Tibial nerve (tissue), 4 donors: Measurements from ENCODE around the gene RFNG. TPM values are rescaled to one million over a fixed set of nuclear protein-coding genes. Genes with fewer than 3 reads are reported as not detected.

Source experiments
- DNase-seq, 2 donors: peaks; one replicate each; pipeline ENCODE4 v3.0.0-alpha.2; 2019; ENCODE audit warnings: low spot score in 2 of 2
- H3K27ac ChIP-seq, 4 donors: fragments of 200-600 bp; sonication (generic) in 3 of 4; one replicate each; pipeline ENCODE4 v1.5.1; 2017 to 2019; ENCODE audit warnings: mild to moderate bottlenecking in 1 of 4
- H3K27me3 ChIP-seq, 2 donors: fragments of 200-600 bp; sonication (generic) in 1 of 2; one replicate each; pipeline versions ENCODE4 v1.5.1 to v1.6.0; 2017 to 2019
- H3K36me3 ChIP-seq, 3 donors: fragments of 200-600 bp; sonication (generic); one replicate each; pipeline ENCODE4 v1.5.1; 2018 to 2019
- H3K4me1 ChIP-seq, 4 donors: fragments of 200-600 bp; sonication (generic) in 3 of 4; one replicate each; pipeline ENCODE4 v1.5.1; 2017 to 2019
- H3K4me3 ChIP-seq, 4 donors: fragments of 200-600 bp; sonication (generic) in 3 of 4; one replicate each; pipeline ENCODE4 v1.5.1; 2017 to 2019; ENCODE audit warnings: mild to moderate bottlenecking in 1 of 4, moderate library complexity in 1 of 4
- H3K9me3 ChIP-seq, 4 donors: fragments of 200-600 bp; sonication (generic) in 3 of 4; one replicate each; pipeline ENCODE4 v1.5.1; 2017 to 2019
- EP300 ChIP-seq, 2 donors: sonication (generic); formaldehyde crosslinking; IDR thresholded peaks; one replicate each; pipeline ENCODE4 v1.6.1; 2017; ENCODE audit warnings: antibody characterized with exemption in 2 of 2, mild to moderate bottlenecking in 1 of 2
- POLR2A ChIP-seq, 2 donors: fragments of 450-650 bp; IDR thresholded peaks; one replicate each; pipeline ENCODE4 v1.6.1; 2017; ENCODE audit warnings: antibody characterized with exemption in 2 of 2, mild to moderate bottlenecking in 2 of 2, moderate library complexity in 2 of 2
- WGBS, 2 donors: methylation state at CpG; one replicate each; pipeline ENCODE4 v1.1.5; 2018; 5-methylcytosine and 5-hydroxymethylcytosine counted together
- total RNA-seq, 4 donors: library from RNA; depleted of rRNA; stranded (reverse); fragments of >200 nt; gene quantifications; one replicate each; pipeline ENCODE4 v1.1.0, GENCODE V29; 2016
- TF ChIP-seq, protein P1 (sequence below), 5 experiments: fragments of 200-600 bp in 3 of 5; fragments of 450-650 bp in 2 of 5; sonication (generic) in 3 of 5; IDR thresholded peaks; one replicate each; pipeline ENCODE4 v1.5.1; 2016 to 2019; ENCODE audit warnings: antibody characterized with exemption in 5 of 5, mild to moderate bottlenecking in 3 of 5, moderate library complexity in 2 of 5

RFNG gene, protein sequence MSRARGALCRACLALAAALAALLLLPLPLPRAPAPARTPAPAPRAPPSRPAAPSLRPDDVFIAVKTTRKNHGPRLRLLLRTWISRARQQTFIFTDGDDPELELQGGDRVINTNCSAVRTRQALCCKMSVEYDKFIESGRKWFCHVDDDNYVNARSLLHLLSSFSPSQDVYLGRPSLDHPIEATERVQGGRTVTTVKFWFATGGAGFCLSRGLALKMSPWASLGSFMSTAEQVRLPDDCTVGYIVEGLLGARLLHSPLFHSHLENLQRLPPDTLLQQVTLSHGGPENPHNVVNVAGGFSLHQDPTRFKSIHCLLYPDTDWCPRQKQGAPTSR
- 10 to 100 TPM; 43.5 to 70.2 (median 64.4) TPM for total RNA-seq

DNA sequence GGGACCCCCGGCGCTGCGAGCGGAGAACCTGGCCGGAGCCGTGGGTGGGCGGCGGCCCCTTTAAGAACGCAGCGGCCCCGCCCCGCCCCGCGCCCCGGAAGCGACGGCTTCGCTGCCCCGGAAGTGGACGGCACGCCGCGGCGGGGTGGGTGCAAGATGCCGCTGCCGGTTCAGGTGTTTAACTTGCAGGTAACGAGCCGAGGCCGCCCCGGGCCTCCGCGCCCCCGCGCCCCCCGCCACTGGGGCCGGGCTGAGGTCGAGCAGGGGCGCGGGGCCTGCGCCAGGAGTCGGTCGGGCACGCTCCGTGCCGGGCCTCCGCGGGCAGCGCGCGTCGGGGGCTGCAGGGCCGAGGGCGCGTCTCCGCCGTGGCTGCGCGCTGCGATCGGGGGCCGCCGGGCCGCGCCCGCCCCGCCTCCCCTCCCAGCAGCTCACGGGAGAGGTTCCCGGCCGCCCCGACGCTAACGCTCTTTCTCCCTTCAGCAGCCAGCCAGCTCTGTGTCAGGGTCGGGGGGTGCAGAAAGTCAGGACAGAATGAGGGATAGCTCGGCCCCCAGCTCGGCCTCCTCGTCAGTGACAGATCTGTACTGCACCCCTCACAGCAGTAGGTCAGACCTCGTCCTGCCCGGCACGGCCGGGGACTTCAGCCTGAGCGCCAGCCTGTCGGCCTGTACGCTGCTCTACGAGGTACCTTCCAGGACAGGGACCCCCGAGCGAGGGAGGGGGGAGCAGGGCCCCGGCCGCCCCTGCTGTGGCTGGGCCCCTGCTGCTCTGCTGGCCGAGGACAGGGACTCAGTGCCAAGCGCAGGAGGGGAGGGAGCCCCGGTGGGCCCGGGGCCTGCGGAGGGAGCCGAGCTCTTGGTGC, at the start of gene RFNG, which contains the start of gene GPS1:
Gene RFNG, minus strand, starts transcription at position 36 of the 862 bp plus-strand sequence. CDS start 45 bp downstream, outside the sequence.
Gene GPS1, plus strand, starts transcription at position 123 of the 862 bp plus-strand sequence. Its CDS starts 34 bp downstream, at position 157.
- H3K4me1 ChIP-seq, result peaks cover 3 to 62% (median 19%) of the 10 kb centered on the region in 4 donors
- no peaks in the 10 kb centered on the region for H3K27me3 ChIP-seq
- peak; percentile 64 to 66 for DNase-seq
- H3K4me3 ChIP-seq, result peak within 1 kb of the TSS; percentile 69 to 95 (median 78)
- H3K27ac ChIP-seq, result peak within 1 kb of the TSS; percentile 65 to 90 (median 72)
- TF ChIP-seq POLR2A (IDR thresholded peaks at IDR 0.05) (peak; percentile 9 to 47), EP300 (IDR thresholded peaks at IDR 0.05) (peak in 1 of 2 donors; percentile 48)
- TF ChIP-seq, protein P1, sequence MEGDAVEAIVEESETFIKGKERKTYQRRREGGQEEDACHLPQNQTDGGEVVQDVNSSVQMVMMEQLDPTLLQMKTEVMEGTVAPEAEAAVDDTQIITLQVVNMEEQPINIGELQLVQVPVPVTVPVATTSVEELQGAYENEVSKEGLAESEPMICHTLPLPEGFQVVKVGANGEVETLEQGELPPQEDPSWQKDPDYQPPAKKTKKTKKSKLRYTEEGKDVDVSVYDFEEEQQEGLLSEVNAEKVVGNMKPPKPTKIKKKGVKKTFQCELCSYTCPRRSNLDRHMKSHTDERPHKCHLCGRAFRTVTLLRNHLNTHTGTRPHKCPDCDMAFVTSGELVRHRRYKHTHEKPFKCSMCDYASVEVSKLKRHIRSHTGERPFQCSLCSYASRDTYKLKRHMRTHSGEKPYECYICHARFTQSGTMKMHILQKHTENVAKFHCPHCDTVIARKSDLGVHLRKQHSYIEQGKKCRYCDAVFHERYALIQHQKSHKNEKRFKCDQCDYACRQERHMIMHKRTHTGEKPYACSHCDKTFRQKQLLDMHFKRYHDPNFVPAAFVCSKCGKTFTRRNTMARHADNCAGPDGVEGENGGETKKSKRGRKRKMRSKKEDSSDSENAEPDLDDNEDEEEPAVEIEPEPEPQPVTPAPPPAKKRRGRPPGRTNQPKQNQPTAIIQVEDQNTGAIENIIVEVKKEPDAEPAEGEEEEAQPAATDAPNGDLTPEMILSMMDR (IDR thresholded peaks at IDR 0.05), result peak in 1 of 5 experiments; percentile 8
- no peaks in the 10 kb centered on the region for H3K9me3 ChIP-seq
- 0 to 2% methylated on average over 8 to 13 of the region's 94 CpGs for WGBS, 2 donors
- H3K36me3 ChIP-seq, result peaks cover 3 to 76% (median 18%) of the 10 kb centered on the region in 3 donors

- Histone ChIP-seq H3K27ac (peak overlapping the region in 3 of 4 donors; percentile 17 to 98 (median 86)), H3K36me3 (peaks cover 0 to 1% (median 0%) of the 10 kb centered on the region in 3 donors), H3K27me3 (no peaks in the 10 kb centered on the region), H3K9me3 (no peaks in the 10 kb centered on the region), H3K4me3 (no peak overlapping the region), H3K4me1 (peaks cover 3 to 87% (median 55%) of the 10 kb centered on the region in 4 donors)
- TF ChIP-seq EP300 (IDR thresholded peaks at IDR 0.05) (no peak), POLR2A (IDR thresholded peaks at IDR 0.05) (no peak)
- TF ChIP-seq, protein P1 (IDR thresholded peaks at IDR 0.05), result no peak
- 57 to 71% methylated on average over 3 to 8 of the region's 10 CpGs for WGBS, 2 donors
- no peak for DNase-seq
Measured at GRCh38 chr17:82101301-82101715, 49.7 kb upstream of the RFNG start.

DNA sequence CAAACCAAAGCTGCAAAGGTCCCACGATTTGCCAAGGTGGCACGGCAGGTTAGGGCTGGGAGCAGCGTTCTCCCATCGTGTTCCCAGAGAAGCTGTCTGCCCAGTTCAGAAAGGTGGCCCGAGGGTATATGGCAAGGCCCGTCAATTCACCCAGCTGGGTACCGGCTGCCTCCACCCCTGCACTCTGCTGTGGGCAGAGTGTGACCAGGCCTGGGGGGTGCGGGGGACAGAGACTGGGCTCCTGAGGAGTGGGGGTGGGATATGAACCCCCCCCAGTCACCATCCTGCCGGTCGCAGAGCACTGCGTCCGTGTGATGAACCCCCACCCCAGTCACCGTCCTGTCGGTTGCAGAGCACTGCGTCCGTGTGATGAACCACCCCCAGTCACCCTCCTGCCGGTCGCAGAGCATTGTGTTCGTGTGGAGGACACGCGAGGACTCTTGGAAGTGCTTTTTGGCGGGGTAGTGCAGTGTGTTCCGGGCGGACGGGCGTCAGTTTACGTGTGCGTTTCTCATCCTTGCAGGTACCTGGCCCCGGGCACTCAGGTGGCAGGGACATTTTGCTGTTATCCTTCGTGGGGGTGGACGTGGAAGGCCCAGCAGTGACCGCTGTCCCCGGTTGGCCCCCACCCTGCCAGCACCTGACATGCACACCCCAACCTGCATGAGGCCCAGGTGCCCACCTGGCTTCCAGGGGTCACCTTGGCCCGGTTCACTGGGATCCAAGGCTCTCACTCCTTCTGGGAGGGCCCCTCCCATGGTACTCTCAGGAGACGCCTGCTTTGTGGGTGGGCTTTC, 49.1 kb upstream of the RFNG start:
- H3K36me3 ChIP-seq, result peaks cover 0 to 7% (median 0%) of the 10 kb centered on the region in 3 donors
- H3K4me1 ChIP-seq, result peaks cover 3 to 87% (median 51%) of the 10 kb centered on the region in 4 donors
- 85 to 88% methylated on average over 30 to 33 of the region's 35 CpGs for WGBS, 2 donors
- no peak for DNase-seq
- H3K9me3 ChIP-seq, result no peaks in the 10 kb centered on the region
- H3K27ac ChIP-seq, result peak overlapping the region in 2 of 4 donors; percentile 86 to 98
- H3K4me3 ChIP-seq, result no peak overlapping the region
- H3K27me3 ChIP-seq, result no peaks in the 10 kb centered on the region
- TF ChIP-seq POLR2A (IDR thresholded peaks at IDR 0.05) (no peak), EP300 (IDR thresholded peaks at IDR 0.05) (no peak)

GRCh38 chr17:82098939-82099763, 47.5 kb upstream of the RFNG start:
- TF ChIP-seq, protein P1 (IDR thresholded peaks at IDR 0.05), result peak in 1 of 5 experiments; percentile 3
- TF ChIP-seq EP300 (IDR thresholded peaks at IDR 0.05) (peak in 1 of 2 donors; percentile 62), POLR2A (IDR thresholded peaks at IDR 0.05) (no peak)
- no peak for DNase-seq
- H3K4me1 ChIP-seq, result peaks cover 3 to 78% (median 44%) of the 10 kb centered on the region in 4 donors
- H3K9me3 ChIP-seq, result no peaks in the 10 kb centered on the region
- 5 to 20% methylated on average over 40 to 53 of the region's 80 CpGs for WGBS, 2 donors
- H3K4me3 ChIP-seq, result peak overlapping the region; percentile 55 to 88 (median 76)
- H3K36me3 ChIP-seq, result peaks cover 0 to 23% (median 4%) of the 10 kb centered on the region in 3 donors
- H3K27ac ChIP-seq, result peak overlapping the region; percentile 82 to 98 (median 92)
- H3K27me3 ChIP-seq, result no peaks in the 10 kb centered on the region
